Sciatic nerve (tissue), 2 donors: ENCODE data around the gene BMPR2. TPM values are rescaled to one million over a fixed set of nuclear protein-coding genes. Genes with fewer than 3 reads are reported as not detected.
"Not testable (repeated sequence)": the region's sequence is repeated elsewhere in the genome, so short reads cannot be mapped to it uniquely, and the experiment has no call there.

Experiments
- ATAC-seq: fragments of 200-7000 bp; cut with Tn5 transposase; one replicate; pipeline ENCODE4 v1.9.1; 2020; ENCODE audit warnings: mild to moderate bottlenecking, moderate library complexity
- DNase-seq: peaks from one replicate; pipeline ENCODE4 v3.0.0-alpha.2; 2020; ENCODE audit warnings: low spot score
- intact Hi-C: fragments of 100-400 bp; cut with DNase I; formaldehyde crosslinking; loops from one replicate; pipeline ENCODE4 v1.14.2; 2022
- total RNA-seq: library from RNA; stranded (reverse); fragmentation: NEBNext Ultra II Directional; extraction: Animal tissue kit (Norgen Biotek cat#: 25700); gene quantifications from one replicate; pipeline ENCODE4 v1.2.1, GENCODE V29; 2021
- donor health status: DM: no; HTN: no; CAD: no.
- donor health status: DM: no; HTN: no; CAD: no.

Gene BMPR2
- 82.7 TPM for total RNA-seq

DNA sequence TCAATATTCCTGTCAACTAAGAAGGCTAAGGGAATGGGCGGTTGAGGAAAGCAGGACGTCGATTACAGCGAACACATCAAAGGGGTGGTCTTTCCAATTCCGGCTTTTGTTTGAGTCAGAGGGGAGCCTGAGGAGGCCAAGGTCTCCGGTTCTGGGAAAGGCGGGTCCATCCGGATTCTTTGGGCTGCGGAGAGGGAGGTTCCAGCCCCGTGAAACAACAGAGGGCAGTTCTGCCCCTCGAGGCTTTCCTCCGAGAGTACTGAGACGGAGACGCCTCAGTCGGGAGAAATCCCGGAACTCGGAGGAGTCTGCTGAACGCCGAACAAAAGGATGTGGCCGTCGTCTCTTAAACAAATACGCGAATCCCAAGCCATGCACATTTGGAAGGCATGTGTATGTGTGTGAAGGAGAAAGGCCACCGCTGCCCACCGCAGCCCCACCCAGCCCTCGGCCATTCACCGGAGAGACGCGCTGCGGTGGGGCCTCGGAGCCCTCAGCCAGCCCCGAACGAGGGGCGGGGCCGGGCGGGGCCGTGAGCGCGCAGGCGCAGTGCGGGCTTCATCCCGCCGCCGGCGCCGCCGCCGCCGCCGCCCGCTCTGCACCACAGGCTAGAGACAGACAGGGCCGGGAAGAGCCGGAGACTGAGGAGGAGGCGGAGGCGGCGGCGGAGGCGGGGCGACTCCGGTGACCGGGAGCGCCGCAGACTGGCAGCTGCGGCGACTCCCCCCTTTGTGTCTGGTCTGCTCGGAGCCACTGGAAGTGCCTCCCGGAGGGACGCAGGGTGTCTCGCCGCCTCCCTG lies at the start of gene BMPR2:
Gene BMPR2, plus strand, starts transcription at position 719 of the 800 bp plus-strand sequence. CDS start 1,148 bp downstream, outside the sequence.
- DNase-seq (peak; percentile 92), ATAC-seq (peak; percentile 93)
- intact Hi-C loops: no loop called here

DNA sequence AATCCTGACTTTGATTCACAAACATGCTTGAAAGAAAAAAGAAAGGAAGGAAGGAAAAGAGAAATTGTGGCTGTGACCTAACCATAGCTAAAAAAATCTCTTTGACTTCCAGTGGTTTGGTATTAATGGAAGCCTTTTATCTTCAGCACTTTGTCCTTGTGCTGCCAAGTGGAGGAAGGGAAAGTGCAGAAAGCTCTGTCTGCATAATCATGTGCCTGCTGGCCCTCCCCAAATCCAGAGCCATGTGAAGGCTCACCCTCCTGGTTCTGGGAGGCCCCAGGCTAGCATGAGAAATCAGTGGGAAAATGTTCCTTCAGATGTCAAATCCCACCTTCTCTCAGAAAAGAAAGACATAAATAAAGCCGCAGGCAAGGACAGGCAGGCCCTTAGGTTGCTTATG lies 48.3 kb upstream of the BMPR2 start:
- no peak for ATAC-seq
- DNase-seq: no peak
- intact Hi-C loops: no loop called here

GRCh38 chr2:202335791-202336467 lies 40.2 kb upstream of the BMPR2 start:
- ATAC-seq: no peak

GRCh38 chr2:202337151-202337550 lies 39.0 kb upstream of the BMPR2 start:
- intact Hi-C loops: no loop called here
- ATAC-seq (no peak), DNase-seq (no peak)

More at GRCh38 chr2:202335791-202336467, 40.2 kb upstream of the BMPR2 start:
- no peak for DNase-seq
- intact Hi-C loops: no loop called here

GRCh38 chr2:202337706-202338346 lies 38.3 kb upstream of the BMPR2 start:
- intact Hi-C loops: no loop called here
- DNase-seq (no peak), ATAC-seq (no peak)

- intact Hi-C loops: no loop called here
- no peak for ATAC-seq
- no peak for DNase-seq
Observed at GRCh38 chr2:202339071-202339870, 36.9 kb upstream of the BMPR2 start.

DNA sequence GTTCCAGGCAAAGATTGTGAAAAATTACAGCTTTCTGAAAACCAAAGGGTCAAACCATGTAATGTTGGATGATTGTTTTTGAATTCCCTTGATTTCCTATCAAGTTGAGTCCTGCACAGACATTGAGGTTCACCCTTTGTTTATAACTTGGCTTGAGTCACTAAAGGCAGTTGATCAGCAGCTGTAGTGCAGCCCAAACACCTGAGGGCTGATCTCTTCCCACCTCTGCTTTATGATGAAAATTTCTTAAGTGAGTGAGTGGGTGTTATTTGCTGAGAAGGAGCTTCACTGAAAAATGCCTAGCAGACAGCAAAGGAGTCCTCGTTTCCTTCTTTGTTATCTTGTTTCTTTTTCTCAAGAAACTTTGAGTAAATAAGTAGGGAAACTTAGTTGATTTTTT lies 31.9 kb upstream of the BMPR2 start:
- ATAC-seq (no peak), DNase-seq (no peak)
- intact Hi-C loops: no loop called here

DNA sequence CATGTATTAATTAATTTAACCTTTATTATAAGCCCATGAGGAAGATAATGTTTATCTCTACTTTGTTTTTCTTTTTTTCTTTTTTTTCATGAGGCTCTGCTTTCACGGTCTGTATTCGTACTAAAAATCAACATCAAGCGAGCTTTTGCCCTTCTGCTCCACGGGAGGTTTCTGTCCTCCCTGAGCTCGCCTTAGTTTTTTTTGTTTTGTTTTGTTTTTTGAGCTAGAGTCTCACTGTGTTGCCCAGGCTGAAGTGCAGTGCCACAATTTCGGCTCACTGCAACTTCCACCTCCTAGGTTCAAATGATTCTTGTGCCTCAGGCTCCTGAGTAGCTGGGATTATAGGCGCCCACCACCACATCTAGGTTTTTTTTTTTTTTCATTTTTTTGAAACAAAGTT lies 29.9 kb upstream of the BMPR2 start:
- intact Hi-C loops: no loop called here

DNA sequence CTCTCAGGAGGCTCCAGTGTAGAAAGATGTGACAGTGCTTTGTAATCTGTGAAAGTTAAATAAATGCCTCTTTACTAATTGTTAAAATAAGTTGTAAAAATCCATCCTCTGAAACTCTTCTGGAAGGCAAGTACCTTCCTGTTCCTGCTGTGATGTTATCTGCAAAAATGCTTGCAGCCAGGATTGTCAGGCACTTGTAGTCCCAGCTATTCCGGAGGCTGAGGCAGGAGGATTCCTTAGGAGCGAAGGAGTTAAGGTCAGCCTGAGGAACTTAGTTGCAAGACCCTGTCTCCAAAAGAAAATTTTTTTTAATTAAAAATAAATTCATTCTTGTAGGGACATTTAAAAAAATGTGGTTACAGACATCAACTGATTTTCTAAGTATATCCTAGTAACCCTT lies 22.7 kb upstream of the BMPR2 start:
- DNase-seq: no peak
- intact Hi-C loops: no loop called here
- no peak for ATAC-seq

More for the DNA sequence above, 29.9 kb upstream of the BMPR2 start:
- no peak for DNase-seq
- no peak for ATAC-seq

DNA sequence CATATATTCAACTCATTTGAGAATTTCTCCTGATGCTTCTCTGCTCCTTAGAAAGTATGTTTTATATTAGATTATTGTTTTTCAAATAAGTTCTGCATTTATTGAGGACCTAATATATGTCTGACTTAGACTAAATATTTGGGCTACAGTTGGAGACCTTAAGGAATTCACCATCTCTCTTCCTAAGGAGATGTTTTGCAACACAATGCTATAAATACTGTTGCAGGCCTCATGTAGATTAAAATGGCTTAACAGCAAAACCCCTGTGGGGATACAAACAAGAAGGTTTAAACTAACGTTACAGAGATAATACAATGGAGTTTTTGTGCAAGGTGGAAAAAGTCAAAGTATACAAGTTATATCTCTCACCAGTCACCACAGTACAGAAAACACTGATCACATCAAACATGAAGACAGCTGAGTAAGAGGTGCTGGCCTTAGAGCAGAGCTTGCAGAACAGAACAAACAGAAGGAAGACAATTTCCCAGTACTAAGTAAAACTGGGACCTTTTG lies 20.1 kb upstream of the BMPR2 start:
- intact Hi-C loops: no loop called here

GRCh38 chr2:202358924-202359323 lies 17.2 kb upstream of the BMPR2 start:
- ATAC-seq, DNase-seq, intact Hi-C loops: not testable (repeated sequence)

More for the DNA sequence above, 20.1 kb upstream of the BMPR2 start:
- ATAC-seq (no peak), DNase-seq (no peak)

- intact Hi-C loops: no loop called here
- DNase-seq (no peak), ATAC-seq (no peak)
Observed at GRCh38 chr2:202360646-202361045, 15.5 kb upstream of the BMPR2 start.

GRCh38 chr2:202361108-202361507 lies 15.0 kb upstream of the BMPR2 start:
- intact Hi-C loops: no loop called here
- ATAC-seq: no peak
- no peak for DNase-seq

- intact Hi-C loops: no loop called here
- DNase-seq (no peak), ATAC-seq (no peak)
Observed at GRCh38 chr2:202373490-202373889, 2.6 kb upstream of the BMPR2 start.

GRCh38 chr2:202374383-202374782 lies 1.7 kb upstream of the BMPR2 start:
- intact Hi-C loops, ATAC-seq, DNase-seq: not testable (repeated sequence)

- peak; percentile 85 for DNase-seq
- intact Hi-C loops: no loop called here
- peak; percentile 67 for ATAC-seq
Observed at GRCh38 chr2:202375033-202375608, 1.0 kb upstream of the BMPR2 start.

GRCh38 chr2:202376460-202377206 lies 506 bp downstream of the BMPR2 start:
- ATAC-seq: peak; percentile 21
- peak; percentile 74 for DNase-seq
- intact Hi-C loops: no loop called here
